Right cardiac atrium (tissue), 5 donors: ENCODE data around the gene SPAG9. TPM values are rescaled to one million over a fixed set of nuclear protein-coding genes. Genes with fewer than 3 reads are reported as not detected.

Source experiments
- ATAC-seq, 2 donors: fragments of 200-7000 bp; cut with Tn5 transposase; one replicate each; pipeline versions ENCODE4 v1.8.0 to v1.9.1; 2020; ENCODE audit warnings: moderate library complexity in 2 of 2, mild to moderate bottlenecking in 1 of 2
- DNase-seq, 3 donors: peaks; one replicate each; pipeline ENCODE4 v3.0.0-alpha.2; 2020
- H3K27ac ChIP-seq: one replicate; pipeline ENCODE4 v1.5.1; 2013; ENCODE audit warnings: mild to moderate bottlenecking, low read length, control low read depth, moderate library complexity
- H3K27me3 ChIP-seq: one replicate; pipeline ENCODE4 v1.6.1; 2013; ENCODE audit not compliant: control insufficient read depth, insufficient read depth
- H3K4me1 ChIP-seq: one replicate; pipeline ENCODE4 v1.6.1; 2013; ENCODE audit warnings: low read length; ENCODE audit not compliant: control insufficient read depth, insufficient read depth
- H3K4me3 ChIP-seq: one replicate; pipeline ENCODE4 v1.5.1; 2013; ENCODE audit warnings: low read length, control low read depth
- H3K9me3 ChIP-seq: one replicate; pipeline ENCODE4 v1.6.1; 2013; ENCODE audit warnings: low read length; ENCODE audit not compliant: control insufficient read depth
- WGBS: extraction: QIAGEN DNeasy Blood & Tissue Kit; methylation state at CpG from one replicate; pipeline ENCODE4 v1.1.7; 2013; 5-methylcytosine and 5-hydroxymethylcytosine counted together
- intact Hi-C, 4 donors: fragments of 100-400 bp; cut with DNase I; formaldehyde crosslinking; loops; one replicate each; pipeline versions ENCODE4 v1.11.0 to v1.14.0; 2022 to 2023
- long read RNA-seq, 4 donors: library from polyadenylated mRNA; unstranded; transcript quantifications; one replicate each; pipeline ENCODE4 v2.0.0, GENCODE V29; 2020 to 2021
- polyA plus RNA-seq: library from polyadenylated mRNA; stranded (reverse); fragments of 200-250 nt; gene quantifications from one replicate; pipeline ENCODE4 v1.2.3, GENCODE V29; 2013
- total RNA-seq, 4 donors: library from RNA; stranded (reverse); fragmentation: NEBNext Ultra II Directional; extraction: Animal tissue kit (Norgen Biotek cat#: 25700); gene quantifications; one replicate each; pipeline ENCODE4 v1.2.1, GENCODE V29; 2021
- donor health status: healthy with polysubstance abuse.
- donor health status: DM: no; HTN: yes; CAD: no.
- donor health status: DM: no; HTN: no; CAD: no.
- donor health status: DM: no; HTN: yes; CAD: no; lungs with severe emphysema.
- donor health status: DM: yes; HTN: yes; CAD: no.

Gene SPAG9
- total RNA-seq: 10 to 100 TPM; 58.4 to 81.0 (median 60.8) TPM
- polyA plus RNA-seq: 19.1 TPM
- long read RNA-seq, donor 1, full-length matches to known transcripts: 2 of 38 reads
- long read RNA-seq, donor 1, partial matches to known transcripts: 13 of 38 reads
- long read RNA-seq, donor 1, other reads (novel, unspliced or antisense): 23 of 38 reads
- long read RNA-seq, donor 2, full-length matches to known transcripts: 6 of 15 reads
- long read RNA-seq, donor 2, partial matches to known transcripts: 3 of 15 reads
- long read RNA-seq, donor 2, other reads (novel, unspliced or antisense): 6 of 15 reads
- long read RNA-seq, donor 3, full-length matches to known transcripts: 11 of 42 reads
- long read RNA-seq, donor 3, partial matches to known transcripts: 10 of 42 reads
- long read RNA-seq, donor 3, other reads (novel, unspliced or antisense): 21 of 42 reads
- long read RNA-seq, donor 4, partial matches to known transcripts: 3 of 13 reads
- long read RNA-seq, donor 4, other reads (novel, unspliced or antisense): 10 of 13 reads

- DNase-seq (peak; percentile 99), ATAC-seq (peak; percentile 90 to 93)
- peak within 1 kb of the TSS; percentile 67 for H3K4me3 ChIP-seq
- intact Hi-C loops: loop anchor here in 2 of 4 donors (2.0 kb wide), 1 partner anchor 32 kb away; the partner anchor contains the start of gene NME1 (in 2 of the 2)
- peaks cover 8% of the 10 kb centered on the region for H3K4me1 ChIP-seq
- no peaks in the 10 kb centered on the region for H3K27me3 ChIP-seq
- peak within 1 kb of the TSS; percentile 99 for H3K27ac ChIP-seq
- no peaks in the 10 kb centered on the region for H3K9me3 ChIP-seq
- WGBS: 1% methylated on average over 68 of the region's 68 CpGs
Observed at GRCh38 chr17:51120739-51121619, at the start of gene SPAG9. Gene SPAG9, minus strand, starts transcription at chr17:51120868. Its CDS starts 212 bp downstream, at chr17:51120656.

DNA sequence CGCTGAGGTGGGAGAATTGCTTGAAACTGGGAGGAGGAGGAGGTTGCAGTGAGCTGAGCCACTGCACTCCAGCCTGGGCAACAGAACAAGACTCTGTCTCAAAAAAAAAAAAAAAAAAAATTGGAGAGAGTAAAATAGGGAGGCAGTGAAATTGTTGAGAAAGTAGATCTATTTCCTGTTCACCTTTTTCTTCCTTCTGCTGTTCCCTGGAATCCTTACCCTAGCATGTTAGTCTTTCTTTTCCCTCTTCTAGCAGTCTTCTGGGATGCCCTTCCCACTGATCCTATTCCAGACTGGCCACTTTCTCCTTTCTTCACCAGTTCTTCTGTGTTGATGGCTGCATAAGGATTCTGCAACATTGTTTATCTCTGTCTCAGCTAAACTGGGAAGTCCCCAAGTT, 48.7 kb upstream of the SPAG9 start:
- Histone ChIP-seq H3K9me3 (no peaks in the 10 kb centered on the region), H3K27ac (no peak overlapping the region), H3K4me1 (no peaks in the 10 kb centered on the region), H3K27me3 (no peaks in the 10 kb centered on the region), H3K4me3 (no peak overlapping the region)
- intact Hi-C loops: no loop called here
- ATAC-seq (no peak), DNase-seq (no peak)
- WGBS: 90% methylated on average over 1 of the region's 1 CpG

DNA sequence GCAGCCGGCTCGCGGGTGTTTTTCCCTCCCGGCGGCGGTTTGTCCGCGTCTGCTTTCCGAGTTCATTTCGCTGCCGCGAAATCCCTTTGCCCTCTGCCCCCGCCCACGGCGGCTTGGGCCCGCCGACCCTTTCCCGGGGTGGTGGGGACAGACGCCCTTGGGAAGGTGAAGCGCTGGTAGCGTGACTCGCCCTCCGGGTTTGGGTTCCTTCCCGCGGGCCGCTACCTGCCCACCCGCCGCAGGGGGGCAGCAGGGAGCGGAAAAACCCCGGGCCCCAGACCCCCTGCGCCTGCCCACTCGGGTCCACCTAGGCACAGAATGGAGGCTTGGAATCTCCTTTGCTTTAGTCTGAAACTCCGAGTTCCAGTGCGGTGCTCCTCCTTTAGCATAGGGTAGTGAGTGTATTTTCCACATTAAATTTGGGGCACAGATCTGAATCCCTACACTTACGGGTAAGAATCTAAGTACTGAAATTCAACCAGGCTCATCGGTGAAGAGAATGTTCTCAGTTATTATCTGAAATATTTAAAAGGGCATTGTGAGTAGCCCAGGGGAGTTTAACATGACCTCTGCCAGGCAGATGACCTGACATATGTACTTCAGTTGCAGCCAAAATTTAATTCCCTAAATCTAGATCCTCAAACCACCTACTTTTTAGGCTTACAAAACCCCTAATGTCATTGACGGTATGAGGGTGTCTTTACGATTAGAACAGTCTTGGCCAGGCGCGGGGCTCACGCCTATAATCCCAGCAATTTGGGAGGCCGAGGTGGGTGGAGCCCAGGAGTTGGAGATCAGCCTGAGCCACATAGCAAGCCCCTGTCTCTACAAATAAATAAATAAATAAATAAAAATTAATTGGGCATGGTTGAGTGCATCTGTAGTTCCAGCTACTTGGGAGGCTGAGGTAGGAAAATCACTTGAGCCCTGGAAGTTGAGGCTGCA, 46.6 kb upstream of the SPAG9 start:
- ATAC-seq: peak; percentile 40 to 50
- intact Hi-C loops: no loop called here
- Histone ChIP-seq H3K4me1 (no peaks in the 10 kb centered on the region), H3K27ac (peak overlapping the region; percentile 91), H3K4me3 (peak overlapping the region; percentile 94), H3K9me3 (no peaks in the 10 kb centered on the region), H3K27me3 (no peaks in the 10 kb centered on the region)
- DNase-seq: peak; percentile 56 to 79 (median 65)
- 19% methylated on average over 42 of the region's 42 CpGs for WGBS

GRCh38 chr17:51166198-51166986, 45.7 kb upstream of the SPAG9 start, which contains the start of gene NME2:
Gene NME2, plus strand, starts transcription at chr17:51166411. Its CDS starts 420 bp downstream, at chr17:51166831.
- DNase-seq (peak; percentile 93 to 97 (median 96)), ATAC-seq (peak; percentile 97 to 98)
- intact Hi-C loops: no loop called here
- Histone ChIP-seq H3K4me1 (no peaks in the 10 kb centered on the region), H3K27me3 (no peaks in the 10 kb centered on the region), H3K27ac (peak within 1 kb of the TSS; percentile 95), H3K4me3 (peak within 1 kb of the TSS; percentile 94), H3K9me3 (no peaks in the 10 kb centered on the region)
- under 1% methylated on average over 98 of the region's 98 CpGs for WGBS

GRCh38 chr17:51165680-51166197, 45.1 kb upstream of the SPAG9 start:
- intact Hi-C loops: no loop called here
- no peaks in the 10 kb centered on the region for H3K27me3 ChIP-seq

GRCh38 chr17:51164911-51165679, 44.4 kb upstream of the SPAG9 start:
- peak; percentile 3 to 10 for ATAC-seq
- peak overlapping the region; percentile 95 for H3K27ac ChIP-seq
- WGBS: 58% methylated on average over 16 of the region's 16 CpGs
- DNase-seq: peak; percentile 25 to 75 (median 75)
- no peaks in the 10 kb centered on the region for H3K9me3 ChIP-seq
- no peaks in the 10 kb centered on the region for H3K27me3 ChIP-seq
- intact Hi-C loops: no loop called here
- H3K4me3 ChIP-seq: no peak overlapping the region
- no peaks in the 10 kb centered on the region for H3K4me1 ChIP-seq

More at GRCh38 chr17:51165680-51166197, 45.1 kb upstream of the SPAG9 start:
- H3K4me3 ChIP-seq: peak overlapping the region; percentile 94
- peak; percentile 1 to 12 for ATAC-seq
- H3K4me1 ChIP-seq: no peaks in the 10 kb centered on the region
- DNase-seq: peak; percentile 31 to 72 (median 70)
- H3K9me3 ChIP-seq: no peaks in the 10 kb centered on the region
- peak overlapping the region; percentile 95 for H3K27ac ChIP-seq
- 10% methylated on average over 21 of the region's 21 CpGs for WGBS

- ATAC-seq (no peak), DNase-seq (no peak)
- H3K27me3 ChIP-seq: no peaks in the 10 kb centered on the region
- WGBS: 87% methylated on average over 3 of the region's 3 CpGs
- H3K4me3 ChIP-seq: no peak overlapping the region
- H3K4me1 ChIP-seq: no peaks in the 10 kb centered on the region
- H3K27ac ChIP-seq: no peak overlapping the region
- H3K9me3 ChIP-seq: no peaks in the 10 kb centered on the region
- intact Hi-C loops: no loop called here
Observed at GRCh38 chr17:51161541-51161940, 40.9 kb upstream of the SPAG9 start.

- Histone ChIP-seq H3K9me3 (no peaks in the 10 kb centered on the region), H3K4me3 (no peak overlapping the region), H3K27me3 (no peaks in the 10 kb centered on the region), H3K27ac (no peak overlapping the region), H3K4me1 (no peaks in the 10 kb centered on the region)
- no peak for ATAC-seq
- intact Hi-C loops: no loop called here
- 95% methylated on average over 3 of the region's 3 CpGs for WGBS
- DNase-seq: no peak
Observed at GRCh38 chr17:51159604-51160003, 38.9 kb upstream of the SPAG9 start.

DNA sequence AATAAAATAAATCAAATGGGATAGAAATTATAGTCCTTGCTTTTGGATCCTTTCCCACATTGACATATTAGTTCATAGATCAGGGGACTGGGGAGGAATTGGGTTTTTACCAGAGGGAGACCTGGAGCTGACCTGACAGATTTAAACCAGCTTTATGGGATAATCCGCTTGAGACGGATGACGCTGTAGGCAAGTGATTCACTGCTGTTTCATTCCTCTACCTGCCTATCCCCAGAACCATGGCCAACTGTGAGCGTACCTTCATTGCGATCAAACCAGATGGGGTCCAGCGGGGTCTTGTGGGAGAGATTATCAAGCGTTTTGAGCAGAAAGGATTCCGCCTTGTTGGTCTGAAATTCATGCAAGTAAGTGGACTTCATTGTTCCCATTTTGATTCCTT, 34.7 kb upstream of the SPAG9 start:
- Histone ChIP-seq H3K4me3 (no peak overlapping the region), H3K27me3 (no peaks in the 10 kb centered on the region), H3K4me1 (peaks cover 2% of the 10 kb centered on the region), H3K9me3 (no peaks in the 10 kb centered on the region), H3K27ac (no peak overlapping the region)
- no peak for ATAC-seq
- intact Hi-C loops: no loop called here
- no peak for DNase-seq
- WGBS: 96% methylated on average over 8 of the region's 8 CpGs
